Renal pelvis (tissue), 4 donors: ENCODE results near the gene TMEM245. TPM values are rescaled to one million over a fixed set of nuclear protein-coding genes. Genes with fewer than 3 reads are reported as not detected.
A peak's percentile ranks its signal among the peaks of the same experiment; 100 is the strongest.

Experiments used
- DNase-seq: peaks from one replicate; pipeline ENCODE4 v3.0.0-alpha.2; 2013
- polyA plus RNA-seq, 3 donors: library from polyadenylated mRNA; unstranded; fragments of 120-200 nt; gene quantifications; one replicate each; pipeline ENCODE4 v1.2.1, GENCODE V29; 2013; ENCODE audit not compliant: insufficient read length in 3 of 3

Gene TMEM245
- polyA plus RNA-seq, 3 donors, result 52.3 to 80.3 (median 71.8) TPM

- no peak for DNase-seq
Measured at GRCh38 chr9:109031241-109031640, 88.5 kb downstream of the TMEM245 start.

GRCh38 chr9:109030426-109030825 is 89.3 kb downstream of the TMEM245 start:
- DNase-seq, result no peak

- no peak for DNase-seq
Measured at GRCh38 chr9:109028457-109028856, 91.3 kb downstream of the TMEM245 start.

- DNase-seq, result no peak
Measured at GRCh38 chr9:109027176-109027575, 92.6 kb downstream of the TMEM245 start.

- no peak for DNase-seq
Measured at GRCh38 chr9:109026306-109026705, 93.4 kb downstream of the TMEM245 start.

- no peak for DNase-seq
Measured at GRCh38 chr9:109022873-109023272, 96.9 kb downstream of the TMEM245 start.

- DNase-seq, result no peak
Measured at GRCh38 chr9:109020581-109021511, 98.9 kb downstream of the TMEM245 start.

GRCh38 chr9:109020113-109020512 is 99.6 kb downstream of the TMEM245 start:
- no peak for DNase-seq

- DNase-seq, result no peak
Measured at GRCh38 chr9:109019420-109019819, 100.3 kb downstream of the TMEM245 start.

- DNase-seq, result no peak
Measured at GRCh38 chr9:109017493-109017892, 102.3 kb downstream of the TMEM245 start.

- DNase-seq, result no peak
Measured at GRCh38 chr9:109017061-109017460, 102.7 kb downstream of the TMEM245 start.

- DNase-seq, result peak; percentile 52
Measured at GRCh38 chr9:109016132-109016531, 103.6 kb downstream of the TMEM245 start.

- no peak for DNase-seq
Measured at GRCh38 chr9:109014608-109015280, 105.0 kb downstream of the TMEM245 start.

- no peak for DNase-seq
Measured at GRCh38 chr9:109013679-109014607, 105.8 kb downstream of the TMEM245 start.

GRCh38 chr9:109012876-109013678 is 106.7 kb downstream of the TMEM245 start, which contains the start of gene CTNNAL1:
TSS of gene CTNNAL1 (minus strand) at chr9:109013499. CDS start at chr9:109013442, 57 bp downstream.
- DNase-seq, result peak; percentile 91

GRCh38 chr9:109012009-109012875 is 107.5 kb downstream of the TMEM245 start:
- peak; percentile 47 for DNase-seq

- DNase-seq, result no peak
Measured at GRCh38 chr9:109011231-109011671, 108.5 kb downstream of the TMEM245 start.

- DNase-seq, result no peak
Measured at GRCh38 chr9:109010746-109011145, 109.0 kb downstream of the TMEM245 start.

GRCh38 chr9:109005678-109006077 is 114.1 kb downstream of the TMEM245 start:
- no peak for DNase-seq

GRCh38 chr9:109003116-109003515 is 116.6 kb downstream of the TMEM245 start:
- no peak for DNase-seq
